Keratinocyte (primary cell): ENCODE data around the gene PIM3.

Experiments used
- CTCF ChIP-seq, 3 experiments: IDR thresholded peaks in 1 of 3; conservative IDR thresholded peaks in 1 of 3; optimal IDR thresholded peaks in 1 of 3; 2 replicates in 2 of 3; 3 replicates in 1 of 3; pipeline versions ENCODE3 to v1.5.1; 2011; ENCODE audit warnings: low read length in 3 of 3, mild to moderate bottlenecking in 3 of 3, moderate library complexity in 2 of 3, control low read depth in 1 of 3, inconsistent platforms in 1 of 3; ENCODE audit not compliant: insufficient read depth in 2 of 3; ENCODE audit errors: extremely low read depth in 1 of 3
- EZH2 ChIP-seq: IDR thresholded peaks from one replicate; pipeline ENCODE4 v1.6.1; 2012; ENCODE audit warnings: inconsistent platforms, mild to moderate bottlenecking, low read length, moderate library complexity

DNA sequence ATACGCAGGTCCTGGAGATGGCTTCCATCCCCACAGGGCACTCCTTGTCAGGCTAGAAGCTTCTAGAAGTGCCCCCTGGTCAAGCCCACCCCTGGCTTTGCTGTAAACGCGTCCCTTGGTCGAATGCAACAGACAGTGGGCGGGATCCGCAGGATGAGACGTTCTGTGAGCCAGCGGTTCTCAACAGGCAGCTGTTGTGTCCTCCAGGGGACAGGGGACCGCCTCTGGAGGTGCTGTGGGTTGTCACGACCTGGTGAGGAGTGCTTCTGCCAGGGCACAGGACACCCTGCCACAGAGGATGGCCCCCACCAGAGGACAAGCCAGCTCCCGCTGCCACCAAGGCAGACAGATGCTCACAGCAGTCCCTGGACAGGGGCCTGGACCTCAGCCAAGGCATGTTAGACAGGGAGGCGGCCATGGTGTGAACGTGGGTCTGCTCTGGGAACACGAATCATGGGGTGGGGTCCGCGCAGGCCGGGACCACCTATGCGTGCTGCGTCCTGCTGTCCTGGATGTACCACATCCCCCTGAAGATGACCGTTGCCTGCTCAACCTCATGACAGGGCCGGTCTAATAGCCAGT is 30.5 kb upstream of the PIM3 start:
- TF ChIP-seq EZH2 (no peak), CTCF (optimal IDR thresholded peaks at IDR 0.05 in 1 of 3, IDR thresholded peaks at IDR 0.05 in 1 of 3, conservative IDR thresholded peaks at IDR 0.05 in 1 of 3; ENCODE audit: extremely low read depth in 1 of 3, insufficient read depth in 2 of 3, low read length in 3 of 3) (no peak)
